Measurements from ENCODE around the gene ZCCHC7. TPM values are rescaled to one million over a fixed set of nuclear protein-coding genes. Genes with fewer than 3 reads are reported as not detected.

ZCCHC7 gene
- total and polyA plus RNA-seq, 9 donors: 15.8 to 37.4 (median 28.4) TPM

GRCh38 chr9:37398464-37399025 is 278.2 kb downstream of the ZCCHC7 start:
- DNase-seq: no peak
- Histone ChIP-seq H3K9me3 (no peaks in the 10 kb centered on the region), H3K4me1 (ENCODE audit: insufficient read depth) (no peaks in the 10 kb centered on the region), H3K36me3 (no peaks in the 10 kb centered on the region), H3K27ac (no peak overlapping the region), H3K4me3 (no peak overlapping the region), H3K27me3 (no peaks in the 10 kb centered on the region)
- TF ChIP-seq CTCF (IDR thresholded peaks at IDR 0.05) (no peak), POLR2A (IDR thresholded peaks at IDR 0.05) (no peak), EP300 (IDR thresholded peaks at IDR 0.05) (no peak)
- WGBS, 3 donors: 79 to 88% (median 80%) methylated on average over 7 of the region's 7 CpGs
- intact Hi-C loops (cut with DNase I): no loop called here

- intact Hi-C loops (cut with DNase I): no loop called here
- Histone ChIP-seq H3K4me3 (no peak overlapping the region), H3K27ac (no peak overlapping the region), H3K4me1 (ENCODE audit: insufficient read depth) (no peaks in the 10 kb centered on the region), H3K27me3 (no peaks in the 10 kb centered on the region), H3K9me3 (no peaks in the 10 kb centered on the region), H3K36me3 (no peaks in the 10 kb centered on the region)
- no peak for TF ChIP-seq POLR2A (IDR thresholded peaks at IDR 0.05)
- no peak for TF ChIP-seq CTCF (IDR thresholded peaks at IDR 0.05)
- TF ChIP-seq EP300 (IDR thresholded peaks at IDR 0.05): no peak
- no peak for DNase-seq
- 60 to 73% (median 61%) methylated on average over 2 of the region's 2 CpGs for WGBS, 3 donors
Observed at GRCh38 chr9:37399336-37399735, 279.0 kb downstream of the ZCCHC7 start.

GRCh38 chr9:37404590-37404989 is 284.2 kb downstream of the ZCCHC7 start:
- 86 to 89% (median 87%) methylated on average over 9 of the region's 9 CpGs for WGBS, 3 donors
- Histone ChIP-seq H3K9me3 (no peaks in the 10 kb centered on the region), H3K27me3 (no peaks in the 10 kb centered on the region), H3K27ac (no peak overlapping the region), H3K4me3 (no peak overlapping the region), H3K4me1 (ENCODE audit: insufficient read depth) (peaks cover 5% of the 10 kb centered on the region), H3K36me3 (no peaks in the 10 kb centered on the region)
- intact Hi-C loops (cut with DNase I): no loop called here
- no peak for DNase-seq
- TF ChIP-seq CTCF (IDR thresholded peaks at IDR 0.05) (no peak), POLR2A (IDR thresholded peaks at IDR 0.05) (no peak)

- H3K27ac ChIP-seq: no peak overlapping the region
- DNase-seq: no peak
- H3K4me1 ChIP-seq (ENCODE audit: insufficient read depth): peaks cover 5% of the 10 kb centered on the region
- no peaks in the 10 kb centered on the region for H3K36me3 ChIP-seq
- H3K9me3 ChIP-seq: no peaks in the 10 kb centered on the region
- TF ChIP-seq CTCF (IDR thresholded peaks at IDR 0.05) (no peak), POLR2A (IDR thresholded peaks at IDR 0.05) (no peak), EP300 (IDR thresholded peaks at IDR 0.05) (no peak)
- no peak overlapping the region for H3K4me3 ChIP-seq
- H3K27me3 ChIP-seq: no peaks in the 10 kb centered on the region
- 5 to 7% (median 6%) methylated on average over 3 of the region's 3 CpGs for WGBS, 3 donors
- intact Hi-C loops (cut with DNase I): no loop called here
Observed at GRCh38 chr9:37405350-37405749, 285.0 kb downstream of the ZCCHC7 start.
